Prostate gland (tissue), 2 donors: ENCODE results near the gene C1orf210. TPM values are rescaled to one million over a fixed set of nuclear protein-coding genes. Genes with fewer than 3 reads are reported as not detected.

Experiments
- DNase-seq: peaks from one replicate; pipeline ENCODE4 v3.0.0-alpha.2; 2019; ENCODE audit warnings: low spot score
- H3K27ac ChIP-seq, 2 donors: fragments of 200-600 bp; sonication (generic); 2 replicates each; pipeline ENCODE4 v1.5.1; 2017 to 2019
- H3K27me3 ChIP-seq: fragments of 200-600 bp; sonication (generic); replicated peaks from 2 replicates; pipeline ENCODE4 v1.5.1; 2019; ENCODE audit not compliant: insufficient read depth
- H3K36me3 ChIP-seq, 2 donors: fragments of 200-600 bp; sonication (generic); 1 replicate in 1 of 2; 2 replicates in 1 of 2; pipeline versions ENCODE4 v1.5.1 to v1.8.1; 2017 to 2019
- H3K4me1 ChIP-seq: fragments of 200-600 bp; sonication (generic); replicated peaks from 2 replicates; pipeline ENCODE4 v1.5.1; 2019
- H3K4me3 ChIP-seq, 2 donors: fragments of 200-600 bp; sonication (generic); 2 replicates each; pipeline ENCODE4 v1.5.1; 2017 to 2019
- H3K9me3 ChIP-seq: fragments of 200-600 bp; sonication (generic); 2 replicates; pipeline ENCODE4 v1.5.1; 2017
- CTCF ChIP-seq, 4 experiments: fragments of 200-600 bp in 2 of 4; fragments of 450-650 bp in 2 of 4; sonication (generic) in 2 of 4; IDR thresholded peaks; 1 replicate in 3 of 4; 2 replicates in 1 of 4; pipeline ENCODE4 v1.5.1; 2016 to 2019; ENCODE audit warnings: antibody characterized with exemption in 4 of 4, mild to moderate bottlenecking in 2 of 4, moderate library complexity in 2 of 4
- POLR2A ChIP-seq: fragments of 450-650 bp; IDR thresholded peaks from one replicate; pipeline ENCODE4 v1.6.1; 2016; ENCODE audit warnings: antibody characterized with exemption, mild to moderate bottlenecking
- POLR2AphosphoS5 ChIP-seq: sonication (generic); formaldehyde crosslinking; IDR thresholded peaks from one replicate; pipeline ENCODE4 v1.6.1; 2017; ENCODE audit warnings: antibody characterized with exemption
- WGBS: methylation state at CpG from one replicate; pipeline ENCODE4 v1.1.5; 2018; 5-methylcytosine and 5-hydroxymethylcytosine counted together
- intact Hi-C: fragments of 100-400 bp; cut with DNase I; formaldehyde crosslinking; loops from one replicate; pipeline ENCODE4 v1.14.2; 2022
- total RNA-seq, 2 donors: library from RNA; depleted of rRNA; stranded (reverse); fragments of >200 nt; gene quantifications; one replicate each; pipeline ENCODE4 v1.1.0, GENCODE V29; 2016

C1orf210 gene
- total RNA-seq, 2 donors from 2014 or later, result 5.5 to 21.7 TPM

GRCh38 chr1:43275826-43276620 is 9.4 kb downstream of the C1orf210 start:
- WGBS, result 72% methylated on average over 12 of the region's 12 CpGs
- Histone ChIP-seq H3K36me3 (no peaks in the 10 kb centered on the region), H3K27ac (no peak overlapping the region), H3K9me3 (no peaks in the 10 kb centered on the region), H3K27me3 (no peaks in the 10 kb centered on the region), H3K4me1 (no peaks in the 10 kb centered on the region), H3K4me3 (no peak overlapping the region)
- TF ChIP-seq POLR2A (no peak), CTCF (IDR thresholded peaks at IDR 0.05) (no peak), POLR2AphosphoS5 (no peak)
- intact Hi-C loops, result no loop called here
- no peak for DNase-seq

GRCh38 chr1:43274804-43275180 is 10.6 kb downstream of the C1orf210 start:
- 90% methylated on average over 8 of the region's 8 CpGs for WGBS
- no peak for DNase-seq
- intact Hi-C loops, result no loop called here
- Histone ChIP-seq H3K9me3 (no peaks in the 10 kb centered on the region), H3K36me3 (no peaks in the 10 kb centered on the region), H3K4me3 (no peak overlapping the region), H3K27ac (no peak overlapping the region), H3K4me1 (no peaks in the 10 kb centered on the region), H3K27me3 (no peaks in the 10 kb centered on the region)
- TF ChIP-seq POLR2A, result no peak
- no peak for TF ChIP-seq CTCF (IDR thresholded peaks at IDR 0.05)
- no peak for TF ChIP-seq POLR2AphosphoS5

DNA sequence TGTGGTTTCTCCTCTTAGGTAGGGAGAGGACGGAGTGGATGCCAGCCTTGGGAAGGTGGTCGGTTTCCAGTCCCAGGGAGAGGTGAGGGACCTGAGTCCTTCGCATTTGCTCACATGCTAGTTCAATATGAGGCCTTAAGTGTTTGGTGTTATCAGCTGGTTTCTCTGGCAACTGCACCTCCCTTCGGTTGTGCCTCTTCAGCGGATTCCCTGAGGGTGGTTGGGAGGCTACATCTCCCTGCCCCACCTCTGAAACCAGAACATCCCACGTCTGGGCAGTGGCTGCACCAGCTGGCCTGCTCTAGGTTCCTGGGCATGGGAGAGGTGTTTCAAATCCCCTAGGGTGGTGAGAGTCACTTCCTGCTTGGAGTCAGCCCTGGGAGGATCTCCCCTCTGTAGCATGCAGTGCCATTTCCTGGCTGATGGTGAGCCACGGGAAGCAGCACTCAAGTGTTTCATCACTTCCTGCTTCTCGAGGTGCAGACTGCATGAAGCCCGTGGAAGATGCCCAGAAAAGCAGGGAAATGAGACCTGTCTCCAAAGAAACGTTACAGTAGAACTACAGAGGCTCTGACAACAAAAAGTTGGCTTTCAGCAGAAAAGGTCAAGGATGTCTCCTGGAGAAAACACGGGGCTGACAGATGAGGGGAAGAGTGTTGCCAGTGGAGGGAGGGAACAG is 11.1 kb downstream of the C1orf210 start:
- 58% methylated on average over 11 of the region's 11 CpGs for WGBS
- H3K4me3 ChIP-seq, result no peak overlapping the region
- H3K4me1 ChIP-seq, result no peaks in the 10 kb centered on the region
- no peak for DNase-seq
- intact Hi-C loops, result no loop called here
- H3K27me3 ChIP-seq, result no peaks in the 10 kb centered on the region
- H3K27ac ChIP-seq, result no peak overlapping the region
- H3K36me3 ChIP-seq, result no peaks in the 10 kb centered on the region
- no peaks in the 10 kb centered on the region for H3K9me3 ChIP-seq
- TF ChIP-seq CTCF (IDR thresholded peaks at IDR 0.05) (no peak), POLR2A (no peak), POLR2AphosphoS5 (no peak)

DNA sequence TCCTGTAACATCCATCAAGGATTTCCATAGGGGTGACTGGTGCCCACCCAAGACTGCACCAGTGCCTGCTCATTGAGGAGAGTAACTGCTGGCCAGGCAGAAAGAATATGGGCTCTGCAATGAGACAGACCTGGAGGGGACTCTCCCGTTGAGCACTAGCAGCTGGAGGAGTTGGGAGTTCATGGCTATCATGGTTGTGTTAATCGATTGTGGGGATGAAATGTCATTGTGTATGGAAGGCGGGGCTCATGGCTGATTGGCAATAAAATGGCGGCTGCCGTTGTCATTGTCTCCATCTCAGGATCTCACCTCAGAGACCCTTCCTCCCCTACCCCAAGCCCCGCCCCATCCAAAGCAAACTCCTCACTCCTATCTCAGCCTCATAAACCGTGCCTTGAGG is 11.7 kb downstream of the C1orf210 start:
- TF ChIP-seq POLR2A (no peak), POLR2AphosphoS5 (no peak), CTCF (IDR thresholded peaks at IDR 0.05) (no peak)
- intact Hi-C loops, result no loop called here
- 90% methylated on average over 7 of the region's 7 CpGs for WGBS
- Histone ChIP-seq H3K27ac (no peak overlapping the region), H3K9me3 (no peaks in the 10 kb centered on the region), H3K4me3 (no peak overlapping the region), H3K4me1 (no peaks in the 10 kb centered on the region), H3K27me3 (no peaks in the 10 kb centered on the region), H3K36me3 (no peaks in the 10 kb centered on the region)
- DNase-seq, result no peak
